ENCODE results near the gene CRACR2B.
A peak's percentile ranks its signal among the peaks of the same experiment; 100 is the strongest.

Gene CRACR2B

DNA sequence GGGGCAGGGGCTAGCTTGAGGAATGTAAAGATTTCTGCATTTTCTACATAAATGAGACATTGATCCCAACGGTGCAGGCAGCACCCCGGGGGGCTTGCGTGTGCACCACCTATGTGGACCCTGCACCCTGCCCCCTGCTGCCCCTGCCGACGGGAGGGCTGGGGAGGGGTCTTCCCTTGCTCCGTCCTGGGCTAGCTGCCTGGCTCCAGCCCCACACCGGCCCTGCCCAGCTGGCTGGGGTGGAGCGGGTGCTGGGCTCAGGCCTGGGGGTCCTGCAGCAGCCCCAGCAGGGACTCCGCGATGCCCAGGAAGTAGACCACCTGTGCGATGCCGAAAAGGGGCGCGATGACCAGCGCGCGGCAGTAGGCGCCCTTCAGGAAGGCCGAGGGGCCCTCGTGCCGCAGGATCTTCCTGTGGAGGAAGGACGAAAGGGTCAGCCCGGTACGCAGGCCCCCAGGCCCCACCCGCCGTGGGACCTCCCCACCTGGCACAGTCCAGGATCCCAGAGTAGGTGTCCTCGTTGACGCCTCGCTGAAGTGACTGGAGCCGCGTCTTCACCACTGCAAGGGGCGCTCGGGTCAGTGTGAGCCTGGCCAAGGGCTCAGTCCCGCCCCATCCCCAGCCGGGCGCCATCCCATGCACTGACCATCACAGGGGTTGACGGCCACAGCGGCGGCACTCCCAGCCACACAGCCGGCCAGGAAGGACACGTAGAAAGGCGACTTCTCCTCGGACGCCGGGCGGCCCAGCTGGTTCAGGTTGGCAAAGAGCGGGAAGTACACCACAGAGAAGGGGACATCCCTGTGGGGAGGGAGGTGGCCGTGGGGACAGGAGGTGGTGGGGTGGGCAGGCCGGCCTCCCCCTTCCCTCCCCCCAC is 35.8 kb upstream of the CRACR2B start:
- H3K4me1 ChIP-seq (ENCODE audit: control insufficient read depth, insufficient read depth, low read length) = peaks cover 6% of the 10 kb centered on the region
- 0 out of 2 replicates have a peak, but pooled peaks have one; percentile 19 for TF ChIP-seq BCL11A (tag by site-specific recombination; IDR thresholded peaks at IDR 0.05; ENCODE audit: low read depth)
- no peak for TF ChIP-seq ZFP41 (tag by site-specific recombination; IDR thresholded peaks at IDR 0.05; ENCODE audit: borderline replicate concordance)
- TF ChIP-seq ZNF223 (tag by site-specific recombination; IDR thresholded peaks at IDR 0.05) = no peak
- TF ChIP-seq ZNF473 (tag by site-specific recombination; IDR thresholded peaks at IDR 0.05) = no peak
- TF ChIP-seq ZNF155 (tag by site-specific recombination; IDR thresholded peaks at IDR 0.05) = no peak
- no peak for TF ChIP-seq ZNF391 (tag by site-specific recombination; IDR thresholded peaks at IDR 0.05; ENCODE audit: borderline replicate concordance, low read depth)
- TF ChIP-seq ZNF202 (tag by site-specific recombination; IDR thresholded peaks at IDR 0.05; ENCODE audit: borderline replicate concordance) = no peak
- TF ChIP-seq ZNF211 (tag by site-specific recombination; IDR thresholded peaks at IDR 0.05; ENCODE audit: low read depth) = no peak
- TF ChIP-seq ZNF777 (tag by site-specific recombination; IDR thresholded peaks at IDR 0.05; ENCODE audit: borderline replicate concordance) = no peak
- no peak for TF ChIP-seq SP7 (tag by site-specific recombination; IDR thresholded peaks at IDR 0.05)
- peak; percentile 39 for TF ChIP-seq GLIS2 (tag by site-specific recombination; IDR thresholded peaks at IDR 0.05)
- TF ChIP-seq, protein P1, sequence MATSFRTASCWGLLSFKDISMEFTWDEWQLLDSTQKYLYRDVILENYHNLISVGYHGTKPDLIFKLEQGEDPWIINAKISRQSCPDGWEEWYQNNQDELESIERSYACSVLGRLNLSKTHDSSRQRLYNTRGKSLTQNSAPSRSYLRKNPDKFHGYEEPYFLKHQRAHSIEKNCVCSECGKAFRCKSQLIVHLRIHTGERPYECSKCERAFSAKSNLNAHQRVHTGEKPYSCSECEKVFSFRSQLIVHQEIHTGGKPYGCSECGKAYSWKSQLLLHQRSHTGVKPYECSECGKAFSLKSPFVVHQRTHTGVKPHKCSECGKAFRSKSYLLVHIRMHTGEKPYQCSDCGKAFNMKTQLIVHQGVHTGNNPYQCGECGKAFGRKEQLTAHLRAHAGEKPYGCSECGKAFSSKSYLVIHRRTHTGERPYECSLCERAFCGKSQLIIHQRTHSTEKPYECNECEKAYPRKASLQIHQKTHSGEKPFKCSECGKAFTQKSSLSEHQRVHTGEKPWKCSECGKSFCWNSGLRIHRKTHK (tag by site-specific recombination; IDR thresholded peaks at IDR 0.05) = no peak
- TF ChIP-seq, protein P2, sequence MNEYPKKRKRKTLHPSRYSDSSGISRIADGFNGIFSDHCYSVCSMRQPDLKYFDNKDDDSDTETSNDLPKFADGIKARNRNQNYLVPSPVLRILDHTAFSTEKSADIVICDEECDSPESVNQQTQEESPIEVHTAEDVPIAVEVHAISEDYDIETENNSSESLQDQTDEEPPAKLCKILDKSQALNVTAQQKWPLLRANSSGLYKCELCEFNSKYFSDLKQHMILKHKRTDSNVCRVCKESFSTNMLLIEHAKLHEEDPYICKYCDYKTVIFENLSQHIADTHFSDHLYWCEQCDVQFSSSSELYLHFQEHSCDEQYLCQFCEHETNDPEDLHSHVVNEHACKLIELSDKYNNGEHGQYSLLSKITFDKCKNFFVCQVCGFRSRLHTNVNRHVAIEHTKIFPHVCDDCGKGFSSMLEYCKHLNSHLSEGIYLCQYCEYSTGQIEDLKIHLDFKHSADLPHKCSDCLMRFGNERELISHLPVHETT (tag by site-specific recombination; IDR thresholded peaks at IDR 0.05) = no peak
- peaks cover 0 to 33% of the 10 kb centered on the region in 2 experiments; a peak in 1 of 3 replicates for H3K36me3 ChIP-seq (ENCODE audit: control insufficient read depth in 2 of 2, insufficient read depth in 1 of 2, low read length in 2 of 2)
- H3K27ac ChIP-seq (ENCODE audit: extremely low read depth, low read depth, low read length) = no peak overlapping the region
- CTCF ChIA-PET = no interaction called here
- no peak overlapping the region for H3K4me3 ChIP-seq (ENCODE audit: low read depth, low read length)
- POLR2A ChIA-PET = interaction anchor here (2.2 kb wide), 1 partner anchor 27 kb away, joined by 9 read pairs; the partner anchor contains the start of gene PNPLA2
- H3K9me3 ChIP-seq (ENCODE audit: control insufficient read depth, insufficient read depth, low read depth, low read length) = no peaks in the 10 kb centered on the region

- peaks cover 0 to 33% of the 10 kb centered on the region in 2 experiments; a peak in 1 of 3 replicates for H3K36me3 ChIP-seq (ENCODE audit: control insufficient read depth in 2 of 2, insufficient read depth in 1 of 2, low read length in 2 of 2)
- H3K9me3 ChIP-seq (ENCODE audit: control insufficient read depth, insufficient read depth, low read depth, low read length) = no peaks in the 10 kb centered on the region
- H3K4me1 ChIP-seq (ENCODE audit: control insufficient read depth, insufficient read depth, low read length) = peaks cover 6% of the 10 kb centered on the region
- no peak for TF ChIP-seq FEZF1 (tag by site-specific recombination; IDR thresholded peaks at IDR 0.05)
- TF ChIP-seq ZNF341 (tag by site-specific recombination; IDR thresholded peaks at IDR 0.05; ENCODE audit: low read depth) = no peak
- no peak for TF ChIP-seq SP3 (tag by site-specific recombination; IDR thresholded peaks at IDR 0.05)
- no peak for TF ChIP-seq ZNF776 (tag by site-specific recombination; IDR thresholded peaks at IDR 0.05; ENCODE audit: borderline replicate concordance)
- TF ChIP-seq ZNF140 (tag by site-specific recombination; IDR thresholded peaks at IDR 0.05) = no peak
- no peak for TF ChIP-seq ZBTB49 (tag by site-specific recombination; IDR thresholded peaks at IDR 0.05; ENCODE audit: low read depth)
- no peak for TF ChIP-seq ZNF16 (tag by site-specific recombination; IDR thresholded peaks at IDR 0.05; ENCODE audit: low read depth)
- TF ChIP-seq, protein P3, sequence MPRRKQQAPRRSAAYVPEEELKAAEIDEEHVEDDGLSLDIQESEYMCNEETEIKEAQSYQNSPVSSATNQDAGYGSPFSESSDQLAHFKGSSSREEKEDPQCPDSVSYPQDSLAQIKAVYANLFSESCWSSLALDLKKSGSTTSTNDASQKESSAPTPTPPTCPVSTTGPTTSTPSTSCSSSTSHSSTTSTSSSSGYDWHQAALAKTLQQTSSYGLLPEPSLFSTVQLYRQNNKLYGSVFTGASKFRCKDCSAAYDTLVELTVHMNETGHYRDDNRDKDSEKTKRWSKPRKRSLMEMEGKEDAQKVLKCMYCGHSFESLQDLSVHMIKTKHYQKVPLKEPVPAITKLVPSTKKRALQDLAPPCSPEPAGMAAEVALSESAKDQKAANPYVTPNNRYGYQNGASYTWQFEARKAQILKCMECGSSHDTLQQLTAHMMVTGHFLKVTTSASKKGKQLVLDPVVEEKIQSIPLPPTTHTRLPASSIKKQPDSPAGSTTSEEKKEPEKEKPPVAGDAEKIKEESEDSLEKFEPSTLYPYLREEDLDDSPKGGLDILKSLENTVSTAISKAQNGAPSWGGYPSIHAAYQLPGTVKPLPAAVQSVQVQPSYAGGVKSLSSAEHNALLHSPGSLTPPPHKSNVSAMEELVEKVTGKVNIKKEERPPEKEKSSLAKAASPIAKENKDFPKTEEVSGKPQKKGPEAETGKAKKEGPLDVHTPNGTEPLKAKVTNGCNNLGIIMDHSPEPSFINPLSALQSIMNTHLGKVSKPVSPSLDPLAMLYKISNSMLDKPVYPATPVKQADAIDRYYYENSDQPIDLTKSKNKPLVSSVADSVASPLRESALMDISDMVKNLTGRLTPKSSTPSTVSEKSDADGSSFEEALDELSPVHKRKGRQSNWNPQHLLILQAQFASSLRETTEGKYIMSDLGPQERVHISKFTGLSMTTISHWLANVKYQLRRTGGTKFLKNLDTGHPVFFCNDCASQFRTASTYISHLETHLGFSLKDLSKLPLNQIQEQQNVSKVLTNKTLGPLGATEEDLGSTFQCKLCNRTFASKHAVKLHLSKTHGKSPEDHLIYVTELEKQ (tag by site-specific recombination; IDR thresholded peaks at IDR 0.05; ENCODE audit: borderline replicate concordance) = no peak
- TF ChIP-seq ZNF311 (tag by site-specific recombination; IDR thresholded peaks at IDR 0.05; ENCODE audit: borderline replicate concordance) = no peak
- no peak overlapping the region for H3K4me3 ChIP-seq (ENCODE audit: low read depth, low read length)
- ChIA-PET CTCF (no interaction called here), POLR2A (no interaction called here)
- H3K27ac ChIP-seq (ENCODE audit: extremely low read depth, low read depth, low read length) = no peak overlapping the region
Observed at GRCh38 chr11:792535-792821, 35.2 kb upstream of the CRACR2B start.

Measured in HEK293 (cell line).